ENCODE data around the gene NDUFB2.

GRCh38 chr7:140683657-140684056, 12.9 kb upstream of the NDUFB2 start:
- TF ChIP-seq TAF1 (IDR thresholded peaks at IDR 0.05; ENCODE audit: low read depth, low read length), result no peak
- TF ChIP-seq POLR2A (IDR thresholded peaks at IDR 0.05; ENCODE audit: low read depth, low read length), result no peak

Measured in GM12891 (cell line).